SK-N-MC (cell line): Measurements from ENCODE around the gene KNG1.
"Not testable (repeated sequence)": the region's sequence is repeated elsewhere in the genome, so short reads cannot be mapped to it uniquely, and the experiment has no call there.

Experiments
- DNase-seq: peaks from one replicate; pipeline ENCODE4 v3.0.0-alpha.2; 2011; ENCODE audit warnings: low read depth, low spot score
- H3K27ac ChIP-seq: fragments of 200-600 bp; sonication (generic); 2 replicates; pipeline ENCODE4 v1.5.1; 2016; ENCODE audit warnings: mixed run types
- H3K36me3 ChIP-seq: fragments of 200-600 bp; sonication (generic); 2 replicates; pipeline ENCODE4 v1.6.1; 2017; ENCODE audit warnings: antibody characterized with exemption, low read length, mixed read lengths; ENCODE audit not compliant: insufficient read depth
- H3K4me3 ChIP-seq: fragments of 200-600 bp; sonication (generic); 2 replicates; pipeline ENCODE4 v1.5.1; 2016
- H3K9ac ChIP-seq: fragments of 200-600 bp; sonication (generic); 2 replicates; pipeline ENCODE4 v1.8.0; 2017; ENCODE audit warnings: mixed run types, mixed read lengths; ENCODE audit not compliant: insufficient read length
- H3K9me3 ChIP-seq: fragments of 200-600 bp; sonication (generic); 2 replicates; pipeline ENCODE4 v1.6.1; 2017; ENCODE audit warnings: low read depth, mild to moderate bottlenecking, antibody characterized with exemption, low read length, moderate library complexity, mixed read lengths
- EZH2 ChIP-seq: fragments of 200-600 bp; sonication (generic); IDR thresholded peaks from one replicate; pipeline ENCODE4 v1.6.1; 2017; ENCODE audit warnings: antibody characterized with exemption
- FOXP2 ChIP-seq: optimal IDR thresholded peaks from 2 replicates; pipeline ENCODE3; 2011; ENCODE audit warnings: mild to moderate bottlenecking, moderate library complexity; ENCODE audit not compliant: insufficient read depth; ENCODE audit errors: extremely low read length, control extremely low read depth
- POLR2AphosphoS5 ChIP-seq: IDR thresholded peaks from 2 replicates; pipeline ENCODE4 v1.6.1; 2012; ENCODE audit warnings: mild to moderate bottlenecking, low read depth, low read length, borderline replicate concordance

The KNG1 gene

GRCh38 chr3:186683979-186684378, 33.2 kb upstream of the KNG1 start:
- Histone ChIP-seq H3K9ac (no peak overlapping the region), H3K36me3 (no peaks in the 10 kb centered on the region), H3K4me3 (no peak overlapping the region), H3K27ac (no peak overlapping the region), H3K9me3 (no peaks in the 10 kb centered on the region)
- no peak for TF ChIP-seq EZH2
- TF ChIP-seq POLR2AphosphoS5 = no peak
- TF ChIP-seq FOXP2 = no peak
- DNase-seq = no peak

GRCh38 chr3:186686475-186686874, 30.7 kb upstream of the KNG1 start:
- H3K4me3 ChIP-seq, DNase-seq, H3K36me3 ChIP-seq, H3K9ac ChIP-seq, H3K9me3 ChIP-seq, H3K27ac ChIP-seq: not testable (repeated sequence)

- H3K9ac ChIP-seq = no peak overlapping the region
- no peaks in the 10 kb centered on the region for H3K36me3 ChIP-seq
- DNase-seq = no peak
- H3K9me3 ChIP-seq = no peaks in the 10 kb centered on the region
- H3K4me3 ChIP-seq = no peak overlapping the region
- TF ChIP-seq POLR2AphosphoS5 (no peak), EZH2 (no peak), FOXP2 (no peak)
- H3K27ac ChIP-seq = no peak overlapping the region
Measured at GRCh38 chr3:186687120-186687651, 30.0 kb upstream of the KNG1 start.

GRCh38 chr3:186690304-186690703, 26.9 kb upstream of the KNG1 start:
- H3K9me3 ChIP-seq, H3K9ac ChIP-seq, DNase-seq, H3K27ac ChIP-seq, H3K4me3 ChIP-seq, H3K36me3 ChIP-seq: not testable (repeated sequence)

- Histone ChIP-seq H3K4me3 (no peak overlapping the region), H3K9ac (no peak overlapping the region), H3K9me3 (no peaks in the 10 kb centered on the region), H3K27ac (no peak overlapping the region), H3K36me3 (no peaks in the 10 kb centered on the region)
- DNase-seq = no peak
- no peak for TF ChIP-seq EZH2
- no peak for TF ChIP-seq POLR2AphosphoS5
- TF ChIP-seq FOXP2 = no peak
Measured at GRCh38 chr3:186691676-186692075, 25.5 kb upstream of the KNG1 start.

GRCh38 chr3:186693843-186694242, 23.3 kb upstream of the KNG1 start:
- no peak for DNase-seq
- no peak for TF ChIP-seq FOXP2
- TF ChIP-seq POLR2AphosphoS5 = no peak
- no peak for TF ChIP-seq EZH2
- no peaks in the 10 kb centered on the region for H3K9me3 ChIP-seq
- no peak overlapping the region for H3K27ac ChIP-seq
- no peak overlapping the region for H3K9ac ChIP-seq
- H3K36me3 ChIP-seq = no peaks in the 10 kb centered on the region
- no peak overlapping the region for H3K4me3 ChIP-seq

GRCh38 chr3:186694288-186695032, 22.7 kb upstream of the KNG1 start:
- no peak overlapping the region for H3K9ac ChIP-seq
- H3K9me3 ChIP-seq = no peaks in the 10 kb centered on the region
- TF ChIP-seq EZH2 = no peak
- TF ChIP-seq POLR2AphosphoS5 = no peak
- TF ChIP-seq FOXP2 = no peak
- no peaks in the 10 kb centered on the region for H3K36me3 ChIP-seq
- H3K4me3 ChIP-seq = no peak overlapping the region
- no peak for DNase-seq
- no peak overlapping the region for H3K27ac ChIP-seq

GRCh38 chr3:186696522-186696921, 20.6 kb upstream of the KNG1 start:
- no peak for TF ChIP-seq POLR2AphosphoS5
- TF ChIP-seq EZH2 = no peak
- TF ChIP-seq FOXP2 = no peak
- no peak for DNase-seq
- Histone ChIP-seq H3K27ac (no peak overlapping the region), H3K9ac (no peak overlapping the region), H3K4me3 (no peak overlapping the region), H3K36me3 (no peaks in the 10 kb centered on the region), H3K9me3 (no peaks in the 10 kb centered on the region)

GRCh38 chr3:186697510-186697909, 19.6 kb upstream of the KNG1 start:
- TF ChIP-seq EZH2 (no peak), FOXP2 (no peak), POLR2AphosphoS5 (no peak)
- Histone ChIP-seq H3K9ac (no peak overlapping the region), H3K9me3 (no peaks in the 10 kb centered on the region), H3K27ac (no peak overlapping the region), H3K36me3 (no peaks in the 10 kb centered on the region), H3K4me3 (no peak overlapping the region)
- no peak for DNase-seq
